ENCODE data around the gene SLC46A1. TPM values are rescaled to one million over a fixed set of nuclear protein-coding genes. Genes with fewer than 3 reads are reported as not detected.

Gene SLC46A1
- total and polyA plus RNA-seq, 9 of the 15 experiments (the other 6 are each of a cell fraction or from before 2014, with no cell fraction given) = 0.24 to 5.5 (median 3.1) TPM

GRCh38 chr17:28363776-28364650 is 42.0 kb downstream of the SLC46A1 start (continued):
- no peak for TF ChIP-seq KLF10 (CRISPR knock-in tag; IDR thresholded peaks at IDR 0.05)
- TF ChIP-seq NR0B1 (IDR thresholded peaks at IDR 0.05; ENCODE audit: partially characterized antibody) = no peak
- no peak for TF ChIP-seq L3MBTL2 (IDR thresholded peaks at IDR 0.05)
- TF ChIP-seq CHD1 (IDR thresholded peaks at IDR 0.05; ENCODE audit: low read length) = no peak
- TF ChIP-seq CEBPG (CRISPR knock-in tag; IDR thresholded peaks at IDR 0.05) = no peak
- TF ChIP-seq CEBPG (tag; conservative IDR thresholded peaks at IDR 0.05 in 1 of 2, IDR thresholded peaks at IDR 0.05 in 1 of 2) = no peak
- no peak for TF ChIP-seq RFX5 (IDR thresholded peaks at IDR 0.05; ENCODE audit: low read depth, low read length)
- TF ChIP-seq ZNF184 (CRISPR knock-in tag; IDR thresholded peaks at IDR 0.05) = no peak

GRCh38 chr17:28363186-28363585 is 42.8 kb downstream of the SLC46A1 start:
- POLR2A ChIA-PET = interaction anchor here (0.6 kb wide), 2 partner anchors 86 to 552 kb away, joined by 3 read pairs; no protein-coding TSS in a partner anchor
- DNase-seq (ENCODE audit: extremely low read depth in 1 of 4, low spot score in 3 of 4) = no peak
- Histone ChIP-seq H4K20me1 (replicated peaks; ENCODE audit: control insufficient read depth, insufficient read depth, low read length) (no peaks in the 10 kb centered on the region), H3K9me3 (replicated peaks; ENCODE audit: control insufficient read depth, insufficient read depth, low read depth, low read length) (no peaks in the 10 kb centered on the region), H3K4me2 (ENCODE audit: insufficient read depth, low read length) (no peak overlapping the region), H3K4me3 (no peak overlapping the region), H3K9ac (ENCODE audit: insufficient read depth in 1 of 2, low read depth in 2 of 2, low read length in 2 of 2) (no peak overlapping the region), H3K9me1 (ENCODE audit: control insufficient read depth, insufficient read depth, low read length) (no peaks in the 10 kb centered on the region), H3K36me3 (ENCODE audit: control insufficient read depth, insufficient read depth, low read length) (peaks cover 53% of the 10 kb centered on the region), H2AFZ (ENCODE audit: low read depth, low read length) (no peak overlapping the region), H3K79me2 (ENCODE audit: control insufficient read depth, insufficient read depth, low read length) (peaks cover 7% of the 10 kb centered on the region), H3K4me1 (replicated peaks in 1 of 2; ENCODE audit: control insufficient read depth in 2 of 2, insufficient read depth in 2 of 2, low read length in 2 of 2) (peaks cover 5 to 10% of the 10 kb centered on the region in 2 experiments; a peak in 3 of 5 replicates), H3K27me3 (ENCODE audit: control insufficient read depth in 2 of 2, insufficient read depth in 2 of 2, low read length in 2 of 2) (no peaks in the 10 kb centered on the region), H3K27ac (ENCODE audit: extremely low read depth, low read depth, low read length) (no peak overlapping the region)
- no peak for ATAC-seq
- in situ Hi-C loops (cut with MboI) = no loop called here
- no peak for FAIRE-seq
- intact Hi-C loops (cut with micrococcal nuclease) = no loop called here
- BruUV-seq (replicated peaks) = no TSS peak
- no peak for TF ChIP-seq MITF (IDR thresholded peaks at IDR 0.05)
- TF ChIP-seq ZNF76 (CRISPR knock-in tag; IDR thresholded peaks at IDR 0.05; ENCODE audit: borderline replicate concordance) = no peak
- no peak for TF ChIP-seq HDAC1 (IDR thresholded peaks at IDR 0.05)
- TF ChIP-seq CBX1 (IDR thresholded peaks at IDR 0.05; ENCODE audit: low read depth) = no peak
- no peak for TF ChIP-seq ZFPM2 (CRISPR knock-in tag; IDR thresholded peaks at IDR 0.05)
- TF ChIP-seq MCM7 (IDR thresholded peaks at IDR 0.05) = no peak
- no peak for TF ChIP-seq TRIM25 (IDR thresholded peaks at IDR 0.05; ENCODE audit: borderline replicate concordance)
- TF ChIP-seq ZNF324 (CRISPR knock-in tag; IDR thresholded peaks at IDR 0.05) = no peak
- CTCF ChIA-PET (ENCODE audit: low intra/inter-chr PET ratio) = no interaction called here
- 89% methylated on average over 5 of the region's 5 CpGs for WGBS (ENCODE audit: insufficient coverage, low coverage, missing lambda C conversion rate)

Measured in K562 (cell line).